Measurements from ENCODE around the gene IRF5. TPM values are rescaled to one million over a fixed set of nuclear protein-coding genes. Genes with fewer than 3 reads are reported as not detected.

IRF5 gene
- total and polyA plus RNA-seq, 2 donors (not counting 1 experiment from before 2014, with no cell fraction given): 91.3 to 135 TPM

- H2AFZ ChIP-seq (ENCODE audit: insufficient read depth, low read depth, low read length, poor library complexity, severe bottlenecking): no peak overlapping the region
- Mint-ChIP-seq H3K4me3 (no peak overlapping the region), H3K27me3 (no peaks in the 10 kb centered on the region), H3K4me1 (no peaks in the 10 kb centered on the region), H3K9me3 (ENCODE audit: insufficient read depth) (no peaks in the 10 kb centered on the region), H3K27ac (no peak overlapping the region)
- ATAC-seq (ENCODE audit: low read depth) (no peak), DNase-seq (no peak)
- no peaks in the 10 kb centered on the region for H3K27me3 ChIP-seq (replicated peaks in 1 of 4; ENCODE audit: control extremely low read depth in 1 of 4, control insufficient read depth in 3 of 4, insufficient read depth in 4 of 4, low read length in 3 of 4)
- H4K20me1 ChIP-seq (ENCODE audit: control insufficient read depth, insufficient read depth, low read length, poor library complexity, severe bottlenecking): no peaks in the 10 kb centered on the region
- H3K36me3 ChIP-seq (replicated peaks in 1 of 2; ENCODE audit: control extremely low read depth in 1 of 2, control insufficient read depth in 1 of 2, extremely low read depth in 1 of 2, insufficient read depth in 2 of 2, low read length in 1 of 2): peaks cover 20 to 66% of the 10 kb centered on the region in 2 experiments
- intact Hi-C loops (cut with micrococcal nuclease): no loop called here
- no peaks in the 10 kb centered on the region for H3K9me3 ChIP-seq (ENCODE audit: control extremely low read depth in 1 of 3, control insufficient read depth in 2 of 3, insufficient read depth in 1 of 3, low read length in 2 of 3)
- TF ChIP-seq CTCF (IDR thresholded peaks at IDR 0.05) (no peak), EZH2 (IDR thresholded peaks at IDR 0.05; ENCODE audit: borderline replicate concordance, insufficient read depth, low read depth, low read length, poor library complexity, severe bottlenecking) (no peak)
- no peak overlapping the region for H3K9ac ChIP-seq (ENCODE audit: low read length)
- no peak overlapping the region for H3K4me3 ChIP-seq (ENCODE audit: control extremely low read depth in 1 of 5, extremely low read depth in 1 of 5, insufficient read depth in 1 of 5, low read depth in 2 of 5, low read length in 4 of 5)
- H3K27ac ChIP-seq (ENCODE audit: low read length in 2 of 2): no peak overlapping the region
- H3K79me2 ChIP-seq (ENCODE audit: control insufficient read depth, insufficient read depth, low read length): no peaks in the 10 kb centered on the region
- no peak overlapping the region for H3K4me2 ChIP-seq (replicated peaks; ENCODE audit: low read depth, low read length, poor library complexity, severe bottlenecking)
- ChIA-PET CTCF (interaction anchor here (1.4 kb wide), 1 partner anchor 117 kb away, joined by 4 read pairs; no protein-coding TSS in a partner anchor), POLR2A (interaction anchor here (0.7 kb wide), 1 partner anchor 69 kb away, joined by 5 read pairs; no protein-coding TSS in a partner anchor)
- 79% methylated on average over 3 of the region's 7 CpGs for WGBS (ENCODE audit: insufficient coverage)
- H3K4me1 ChIP-seq (ENCODE audit: control insufficient read depth in 2 of 2, insufficient read depth in 2 of 2, low read length in 2 of 2): no peaks in the 10 kb centered on the region
These were observed 36.7 kb downstream of the IRF5 start for GRCh38 chr7:128974241-128974934.

GRCh38 chr7:128982105-128982504, 44.4 kb downstream of the IRF5 start:
- H3K4me1 ChIP-seq (ENCODE audit: control insufficient read depth in 2 of 2, insufficient read depth in 2 of 2, low read length in 2 of 2): no peaks in the 10 kb centered on the region
- peaks cover 9 to 80% of the 10 kb centered on the region in 2 experiments for H3K36me3 ChIP-seq (replicated peaks in 1 of 2; ENCODE audit: control extremely low read depth in 1 of 2, control insufficient read depth in 1 of 2, extremely low read depth in 1 of 2, insufficient read depth in 2 of 2, low read length in 1 of 2)
- no peak for TF ChIP-seq CTCF (IDR thresholded peaks at IDR 0.05)
- no peak for TF ChIP-seq EZH2 (IDR thresholded peaks at IDR 0.05; ENCODE audit: borderline replicate concordance, insufficient read depth, low read depth, low read length, poor library complexity, severe bottlenecking)
- H3K4me2 ChIP-seq (replicated peaks; ENCODE audit: low read depth, low read length, poor library complexity, severe bottlenecking): no peak overlapping the region
- no peaks in the 10 kb centered on the region for H3K9me3 Mint-ChIP-seq (ENCODE audit: insufficient read depth)
- H3K27ac Mint-ChIP-seq: no peak overlapping the region
- ChIA-PET POLR2A (no interaction called here), CTCF (interaction anchor here (1.2 kb wide), 1 partner anchor 48 kb away, joined by 3 read pairs; no protein-coding TSS in a partner anchor)
- H3K79me2 ChIP-seq (ENCODE audit: control insufficient read depth, insufficient read depth, low read length): no peaks in the 10 kb centered on the region
- H2AFZ ChIP-seq (ENCODE audit: insufficient read depth, low read depth, low read length, poor library complexity, severe bottlenecking): no peak overlapping the region
- no peaks in the 10 kb centered on the region for H3K27me3 ChIP-seq (replicated peaks in 1 of 4; ENCODE audit: control extremely low read depth in 1 of 4, control insufficient read depth in 3 of 4, insufficient read depth in 4 of 4, low read length in 3 of 4)
- ATAC-seq (ENCODE audit: low read depth) (no peak), DNase-seq (no peak)
- no peak overlapping the region for H3K9ac ChIP-seq (ENCODE audit: low read length)
- no peaks in the 10 kb centered on the region for H3K27me3 Mint-ChIP-seq
- H3K4me1 Mint-ChIP-seq: no peaks in the 10 kb centered on the region
- no peak overlapping the region for H3K27ac ChIP-seq (ENCODE audit: low read length in 2 of 2)
- no peak overlapping the region for H3K4me3 ChIP-seq (ENCODE audit: control extremely low read depth in 1 of 5, extremely low read depth in 1 of 5, insufficient read depth in 1 of 5, low read depth in 2 of 5, low read length in 4 of 5)
- 100% methylated on average over 1 of the region's 2 CpGs for WGBS (ENCODE audit: insufficient coverage)
- no peaks in the 10 kb centered on the region for H3K9me3 ChIP-seq (ENCODE audit: control extremely low read depth in 1 of 3, control insufficient read depth in 2 of 3, insufficient read depth in 1 of 3, low read length in 2 of 3)
- H3K4me3 Mint-ChIP-seq: no peak overlapping the region
- intact Hi-C loops (cut with micrococcal nuclease): no loop called here
- no peaks in the 10 kb centered on the region for H4K20me1 ChIP-seq (ENCODE audit: control insufficient read depth, insufficient read depth, low read length, poor library complexity, severe bottlenecking)

All from B cell (primary cell).